Endothelial cell (in vitro differentiated cells): ENCODE measurements around the gene PLCB1. TPM values are rescaled to one million over a fixed set of nuclear protein-coding genes. Genes with fewer than 3 reads are reported as not detected.

Source experiments
- DNase-seq: peaks from one replicate; pipeline ENCODE4 v3.0.0; 2021; ENCODE audit warnings: low spot score
- H3K27ac Mint-ChIP-seq: one replicate; pipeline ENCODE4 v1.8.0; 2021; ENCODE audit warnings: mixed read lengths, inconsistent platforms; ENCODE audit not compliant: unreplicated experiment
- H3K27me3 Mint-ChIP-seq: one replicate; pipeline ENCODE4 v1.8.0; 2021; ENCODE audit warnings: mild to moderate bottlenecking, moderate library complexity, mixed read lengths, inconsistent platforms; ENCODE audit not compliant: unreplicated experiment
- H3K36me3 Mint-ChIP-seq: one replicate; pipeline ENCODE4 v1.8.0; 2021; ENCODE audit warnings: mild to moderate bottlenecking, low read depth, mixed read lengths, inconsistent platforms; ENCODE audit not compliant: unreplicated experiment
- H3K4me1 Mint-ChIP-seq: one replicate; pipeline ENCODE4 v1.8.0; 2021; ENCODE audit warnings: mild to moderate bottlenecking, mixed read lengths, inconsistent platforms; ENCODE audit not compliant: unreplicated experiment
- H3K4me3 Mint-ChIP-seq: one replicate; pipeline ENCODE4 v1.8.0; 2021; ENCODE audit warnings: mild to moderate bottlenecking, mixed read lengths, inconsistent platforms; ENCODE audit not compliant: unreplicated experiment
- H3K9me3 Mint-ChIP-seq: one replicate; pipeline ENCODE4 v1.8.0; 2021; ENCODE audit warnings: mixed read lengths, inconsistent platforms; ENCODE audit not compliant: unreplicated experiment
- total RNA-seq: library from RNA; stranded (reverse); fragmentation: NEBNext Ultra II Directional; extraction: Animal tissue kit (Norgen Biotek cat#: 25700); gene quantifications from one replicate; pipeline ENCODE4 v1.2.1, GENCODE V29; 2021; ENCODE audit not compliant: unreplicated experiment
- TF ChIP-seq, protein P1 (sequence below): fragments of 200-600 bp; sonication (generic); IDR thresholded peaks from one replicate; pipeline ENCODE4 v1.5.0; 2021; ENCODE audit warnings: antibody characterized with exemption; ENCODE audit not compliant: unreplicated experiment

The PLCB1 gene
- total RNA-seq, 1 donor from 2014 or later = 8.1 TPM

DNA sequence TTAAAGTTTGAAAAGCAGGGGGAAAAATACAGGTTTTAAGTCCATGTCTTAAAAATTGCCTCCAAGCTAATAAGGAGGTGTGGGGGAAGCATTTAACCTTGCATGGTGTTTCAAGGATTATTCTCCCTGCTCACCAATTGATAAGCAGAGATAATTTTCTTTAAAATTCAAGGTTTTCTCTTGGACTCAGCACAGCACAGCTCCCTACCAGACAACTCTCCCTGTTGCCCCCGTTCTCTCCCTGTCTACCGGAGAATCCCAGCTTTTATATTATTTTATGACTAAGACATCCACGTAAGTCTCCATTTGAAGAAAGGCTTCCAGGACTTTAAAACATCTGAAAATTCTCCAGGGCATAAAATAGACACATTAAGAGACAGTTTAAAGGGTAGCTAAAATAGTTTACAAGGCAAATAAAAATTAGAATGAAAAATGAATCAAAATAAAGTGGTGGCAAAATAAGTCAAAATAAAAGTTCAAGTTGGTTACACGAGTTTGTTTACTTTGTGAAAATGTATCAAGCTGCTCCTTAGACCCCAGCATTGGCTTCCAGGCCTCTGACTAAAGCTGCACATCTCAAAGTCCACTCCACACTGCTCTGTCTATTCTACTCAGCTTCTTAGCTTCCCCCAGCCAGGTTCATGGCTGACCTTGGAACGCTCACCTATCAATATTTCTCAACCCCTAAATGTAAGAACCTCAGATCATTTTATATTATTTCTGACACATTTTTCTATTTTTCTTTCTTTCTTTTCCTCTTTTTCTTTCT is 748.2 kb downstream of the PLCB1 start:
- H3K36me3 Mint-ChIP-seq = no peaks in the 10 kb centered on the region
- H3K27ac Mint-ChIP-seq = no peak overlapping the region
- peaks cover 2% of the 10 kb centered on the region for H3K4me1 Mint-ChIP-seq
- TF ChIP-seq, protein P1, sequence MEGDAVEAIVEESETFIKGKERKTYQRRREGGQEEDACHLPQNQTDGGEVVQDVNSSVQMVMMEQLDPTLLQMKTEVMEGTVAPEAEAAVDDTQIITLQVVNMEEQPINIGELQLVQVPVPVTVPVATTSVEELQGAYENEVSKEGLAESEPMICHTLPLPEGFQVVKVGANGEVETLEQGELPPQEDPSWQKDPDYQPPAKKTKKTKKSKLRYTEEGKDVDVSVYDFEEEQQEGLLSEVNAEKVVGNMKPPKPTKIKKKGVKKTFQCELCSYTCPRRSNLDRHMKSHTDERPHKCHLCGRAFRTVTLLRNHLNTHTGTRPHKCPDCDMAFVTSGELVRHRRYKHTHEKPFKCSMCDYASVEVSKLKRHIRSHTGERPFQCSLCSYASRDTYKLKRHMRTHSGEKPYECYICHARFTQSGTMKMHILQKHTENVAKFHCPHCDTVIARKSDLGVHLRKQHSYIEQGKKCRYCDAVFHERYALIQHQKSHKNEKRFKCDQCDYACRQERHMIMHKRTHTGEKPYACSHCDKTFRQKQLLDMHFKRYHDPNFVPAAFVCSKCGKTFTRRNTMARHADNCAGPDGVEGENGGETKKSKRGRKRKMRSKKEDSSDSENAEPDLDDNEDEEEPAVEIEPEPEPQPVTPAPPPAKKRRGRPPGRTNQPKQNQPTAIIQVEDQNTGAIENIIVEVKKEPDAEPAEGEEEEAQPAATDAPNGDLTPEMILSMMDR = no peak
- no peaks in the 10 kb centered on the region for H3K9me3 Mint-ChIP-seq
- no peaks in the 10 kb centered on the region for H3K27me3 Mint-ChIP-seq
- no peak for DNase-seq
- no peak overlapping the region for H3K4me3 Mint-ChIP-seq

GRCh38 chr20:8891039-8891438 is 759.0 kb downstream of the PLCB1 start:
- TF ChIP-seq, protein P1 = no peak
- Mint-ChIP-seq H3K27ac (no peak overlapping the region), H3K27me3 (no peaks in the 10 kb centered on the region), H3K9me3 (peaks cover 6% of the 10 kb centered on the region), H3K4me1 (no peaks in the 10 kb centered on the region), H3K36me3 (peaks cover 4% of the 10 kb centered on the region), H3K4me3 (no peak overlapping the region)
- no peak for DNase-seq

- TF ChIP-seq, protein P1 = no peak
- Mint-ChIP-seq H3K4me3 (no peak overlapping the region), H3K36me3 (peaks cover 4% of the 10 kb centered on the region), H3K27me3 (no peaks in the 10 kb centered on the region), H3K27ac (no peak overlapping the region), H3K9me3 (peaks cover 6% of the 10 kb centered on the region), H3K4me1 (no peaks in the 10 kb centered on the region)
- no peak for DNase-seq
Observed at GRCh38 chr20:8895472-8895871, 763.4 kb downstream of the PLCB1 start.

DNA sequence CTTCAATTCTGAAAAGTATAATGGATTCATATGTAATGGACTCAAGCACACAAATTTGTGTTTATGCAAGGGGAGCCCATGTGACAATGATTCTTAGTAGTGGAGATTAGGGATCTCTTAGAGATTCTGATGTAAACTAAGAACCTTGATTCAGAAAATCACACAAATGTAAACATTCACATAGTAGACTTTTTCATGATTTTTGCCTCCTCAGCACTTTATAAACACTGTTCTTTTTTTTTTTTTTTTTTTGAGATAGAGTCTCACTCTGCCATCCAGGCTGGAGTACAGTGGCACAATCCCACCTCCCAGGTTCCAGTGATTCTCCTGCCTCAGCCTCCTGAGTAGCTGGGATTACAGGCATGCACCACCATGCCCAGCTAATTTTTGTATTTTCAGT is 766.8 kb downstream of the PLCB1 start:
- DNase-seq = no peak
- Mint-ChIP-seq H3K9me3 (peaks cover 6% of the 10 kb centered on the region), H3K4me1 (no peaks in the 10 kb centered on the region), H3K27ac (no peak overlapping the region), H3K36me3 (peaks cover 4% of the 10 kb centered on the region), H3K27me3 (no peaks in the 10 kb centered on the region), H3K4me3 (no peak overlapping the region)
- TF ChIP-seq, protein P1 = no peak

DNA sequence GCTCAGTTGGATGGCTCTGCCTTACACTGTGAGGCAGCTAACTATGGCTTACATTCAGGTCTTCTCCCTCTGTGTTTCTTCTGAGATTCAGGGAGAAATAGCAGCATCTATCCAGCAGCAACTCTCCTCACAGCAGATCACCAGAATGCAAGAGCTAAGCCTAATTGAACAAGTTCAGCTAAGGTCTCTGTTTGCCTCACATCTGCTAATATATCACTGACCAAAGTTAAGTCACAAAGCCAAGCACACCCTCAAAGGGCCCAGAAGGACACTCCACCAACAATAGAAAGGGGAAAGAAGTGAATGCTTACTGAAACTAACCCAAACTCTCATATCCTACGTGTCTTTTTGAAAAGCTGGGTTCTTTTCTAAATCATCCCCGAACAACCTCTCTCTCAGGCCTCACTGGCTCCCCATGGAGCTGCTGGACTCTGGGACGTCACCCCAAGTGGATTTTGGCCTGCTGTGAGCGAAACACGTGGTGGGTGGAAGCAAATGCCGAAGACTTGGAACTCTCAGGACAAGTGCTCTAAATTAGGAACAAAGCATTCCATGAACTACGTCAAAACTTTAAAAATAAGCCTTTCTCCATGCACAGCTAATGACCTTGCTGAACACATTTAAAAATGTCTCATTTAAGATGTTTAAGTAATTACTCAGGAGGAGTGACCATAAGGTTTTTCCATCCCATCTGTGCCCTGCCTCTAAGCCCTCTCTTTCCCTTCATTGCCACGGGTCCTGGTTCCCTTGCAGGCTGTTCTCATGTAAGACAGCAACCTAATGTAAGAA is 769.4 kb downstream of the PLCB1 start:
- Mint-ChIP-seq H3K36me3 (no peaks in the 10 kb centered on the region), H3K27ac (no peak overlapping the region), H3K4me1 (no peaks in the 10 kb centered on the region), H3K4me3 (no peak overlapping the region), H3K27me3 (no peaks in the 10 kb centered on the region), H3K9me3 (no peaks in the 10 kb centered on the region)
- no peak for DNase-seq
- TF ChIP-seq, protein P1 = no peak
